Measurements from ENCODE around the gene EIF1AY. TPM values are rescaled to one million over a fixed set of nuclear protein-coding genes. Genes with fewer than 3 reads are reported as not detected.

The EIF1AY gene
- total RNA-seq, 2 experiments from 2014 or later = 97.2 to 103 TPM

- intact Hi-C loops (cut with micrococcal nuclease) = loop anchor here (10.0 kb wide), 4 partner anchors 213 to 1137 kb away; no protein-coding TSS in a partner anchor
- H3K27ac Mint-ChIP-seq = no peak overlapping the region
- CTCF ChIA-PET = no interaction called here
- H3K36me3 Mint-ChIP-seq (ENCODE audit: low read depth) = peaks cover 4% of the 10 kb centered on the region
- DNase-seq = no peak
- no peaks in the 10 kb centered on the region for H3K27me3 Mint-ChIP-seq (ENCODE audit: low read depth)
- H3K4me3 Mint-ChIP-seq = no peak overlapping the region
- peaks cover 12% of the 10 kb centered on the region for H3K4me1 Mint-ChIP-seq (ENCODE audit: low read depth)
- H3K9me3 Mint-ChIP-seq = no peaks in the 10 kb centered on the region
Observed at GRCh38 chrY:20571306-20571705, 4.3 kb upstream of the EIF1AY start.

GRCh38 chrY:20576506-20576905 is 930 bp downstream of the EIF1AY start:
- intact Hi-C loops (cut with micrococcal nuclease) = loop anchor here (1.0 to 10.0 kb wide), 9 partner anchors 208 to 1142 kb away; no protein-coding TSS in a partner anchor
- Mint-ChIP-seq H3K4me1 (ENCODE audit: low read depth) (peaks cover 20% of the 10 kb centered on the region), H3K27me3 (ENCODE audit: low read depth) (no peaks in the 10 kb centered on the region), H3K4me3 (peak overlapping the region; percentile 87), H3K27ac (peak overlapping the region; percentile 96), H3K36me3 (ENCODE audit: low read depth) (peaks cover 8% of the 10 kb centered on the region), H3K9me3 (no peaks in the 10 kb centered on the region)
- DNase-seq = no peak
- CTCF ChIA-PET = no interaction called here

- no peak for DNase-seq
- CTCF ChIA-PET = no interaction called here
- no peaks in the 10 kb centered on the region for H3K9me3 Mint-ChIP-seq
- H3K4me3 Mint-ChIP-seq = peak overlapping the region; percentile 34
- no peaks in the 10 kb centered on the region for H3K27me3 Mint-ChIP-seq (ENCODE audit: low read depth)
- H3K4me1 Mint-ChIP-seq (ENCODE audit: low read depth) = peaks cover 15% of the 10 kb centered on the region
- intact Hi-C loops (cut with micrococcal nuclease) = loop anchor here (5.0 to 10.0 kb wide), 8 partner anchors 207 to 1143 kb away; no protein-coding TSS in a partner anchor
- no peak overlapping the region for H3K27ac Mint-ChIP-seq
- peaks cover 9% of the 10 kb centered on the region for H3K36me3 Mint-ChIP-seq (ENCODE audit: low read depth)
Observed at GRCh38 chrY:20578206-20578605, 2.6 kb downstream of the EIF1AY start.

- H3K36me3 Mint-ChIP-seq (ENCODE audit: low read depth) = peaks cover 11% of the 10 kb centered on the region
- CTCF ChIA-PET = no interaction called here
- intact Hi-C loops (cut with micrococcal nuclease) = no loop called here
Observed at GRCh38 chrY:20581687-20582086, 6.1 kb downstream of the EIF1AY start.

GRCh38 chrY:20586161-20586560 is 10.6 kb downstream of the EIF1AY start:
- Mint-ChIP-seq H3K27me3 (ENCODE audit: low read depth) (no peaks in the 10 kb centered on the region), H3K4me1 (ENCODE audit: low read depth) (no peaks in the 10 kb centered on the region), H3K9me3 (no peaks in the 10 kb centered on the region), H3K36me3 (ENCODE audit: low read depth) (peaks cover 16% of the 10 kb centered on the region), H3K4me3 (no peak overlapping the region), H3K27ac (no peak overlapping the region)
- intact Hi-C loops (cut with micrococcal nuclease) = no loop called here
- no peak for DNase-seq
- CTCF ChIA-PET = no interaction called here

More at GRCh38 chrY:20581687-20582086, 6.1 kb downstream of the EIF1AY start:
- Mint-ChIP-seq H3K4me3 (no peak overlapping the region), H3K27me3 (ENCODE audit: low read depth) (no peaks in the 10 kb centered on the region), H3K27ac (no peak overlapping the region), H3K4me1 (ENCODE audit: low read depth) (peaks cover 11% of the 10 kb centered on the region), H3K9me3 (no peaks in the 10 kb centered on the region)
- DNase-seq = no peak

Other genes starting within 250 kb of the EIF1AY start
- gene RPS4Y2, start 180.3 kb downstream of the EIF1AY start, total RNA-seq = not detected

Data from activated naive CD4-positive, alpha-beta T cell treated with anti-CD3 and anti-CD28 coated beads for 36 hours (primary cell).